ENCODE results near the gene REC8.

DNA sequence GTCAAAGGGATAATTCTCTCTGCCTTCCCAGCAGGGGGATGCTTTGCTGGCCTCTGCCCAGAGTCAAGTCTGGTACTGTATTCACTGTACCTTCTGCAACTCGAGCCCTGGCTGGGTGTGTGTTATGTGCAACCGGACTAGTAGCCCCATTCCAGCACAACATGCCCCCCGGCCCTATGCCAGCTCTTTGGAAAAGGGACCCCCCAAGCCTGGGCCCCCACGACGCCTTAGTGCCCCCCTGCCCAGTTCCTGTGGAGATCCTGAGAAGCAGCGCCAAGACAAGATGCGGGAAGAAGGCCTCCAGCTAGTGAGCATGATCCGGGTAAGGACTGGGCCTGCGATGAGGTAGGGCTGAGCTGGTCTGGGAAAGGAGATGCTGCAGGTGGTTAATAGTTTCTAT is 21.3 kb upstream of the REC8 start:
- TF ChIP-seq POLR2A (IDR thresholded peaks at IDR 0.05; ENCODE audit: low read length) = no peak
- TF ChIP-seq GATA1 (IDR thresholded peaks at IDR 0.05; ENCODE audit: low read depth, low read length) = no peak

All from erythroblast (primary cell).